H9 (cell line): ENCODE measurements around the gene ADM. TPM values are rescaled to one million over a fixed set of nuclear protein-coding genes. Genes with fewer than 3 reads are reported as not detected.
A peak's percentile ranks its signal among the peaks of the same experiment; 100 is the strongest.

Experiments
- DNase-seq: peaks from one replicate; pipeline ENCODE4 v3.0.0-alpha.2; 2017
- H2AFZ ChIP-seq: one replicate; pipeline ENCODE4 v1.6.1; 2013; ENCODE audit warnings: mild to moderate bottlenecking, low read length, control low read depth, moderate library complexity
- H2AK5ac ChIP-seq: 2 replicates; pipeline ENCODE4 v1.6.1; 2013; ENCODE audit warnings: low read length, control low read depth, mixed read lengths; ENCODE audit not compliant: insufficient read length
- H2BK120ac ChIP-seq: one replicate; pipeline ENCODE4 v1.6.1; 2013; ENCODE audit warnings: low read depth, mild to moderate bottlenecking, low read length, control low read depth, inconsistent platforms; ENCODE audit not compliant: poor library complexity, severe bottlenecking
- H2BK12ac ChIP-seq: 2 replicates; pipeline ENCODE4 v1.6.1; 2013; ENCODE audit warnings: low read length, control low read depth, mixed read lengths, low read depth; ENCODE audit not compliant: insufficient read length
- H2BK15ac ChIP-seq: 2 replicates; pipeline ENCODE4 v1.6.1; 2013; ENCODE audit warnings: low read depth, low read length, control low read depth
- H2BK20ac ChIP-seq: one replicate; pipeline ENCODE4 v1.6.1; 2013; ENCODE audit warnings: low read depth, mild to moderate bottlenecking, low read length, control low read depth, inconsistent platforms; ENCODE audit not compliant: poor library complexity, severe bottlenecking
- H2BK5ac ChIP-seq: 2 replicates; pipeline ENCODE4 v1.6.1; 2013; ENCODE audit warnings: low read length, control low read depth, mixed read lengths; ENCODE audit not compliant: insufficient read length
- H3K14ac ChIP-seq: 2 replicates; pipeline ENCODE4 v1.6.1; 2013; ENCODE audit warnings: low read length, control low read depth; ENCODE audit not compliant: insufficient read depth
- H3K18ac ChIP-seq: 2 replicates; pipeline ENCODE4 v1.6.1; 2013; ENCODE audit warnings: low read depth, mild to moderate bottlenecking, mixed read lengths, low read length, control low read depth; ENCODE audit not compliant: insufficient read length
- H3K23ac ChIP-seq: 2 replicates; pipeline ENCODE4 v1.6.1; 2013; ENCODE audit warnings: low read length, control low read depth, mixed read lengths, low read depth; ENCODE audit not compliant: insufficient read length
- H3K23me2 ChIP-seq: 2 replicates; pipeline ENCODE4 v1.6.1; 2013; ENCODE audit warnings: low read depth, mild to moderate bottlenecking, mixed read lengths, low read length, control low read depth; ENCODE audit not compliant: insufficient read length, poor library complexity, severe bottlenecking
- H3K27ac ChIP-seq: 2 replicates; pipeline ENCODE4 v1.5.1; 2013; ENCODE audit warnings: low read length, control low read depth, mixed read lengths, low read depth; ENCODE audit not compliant: insufficient read length
- H3K27me3 ChIP-seq: 2 replicates; pipeline ENCODE4 v1.6.1; 2013; ENCODE audit warnings: low read length, control low read depth, inconsistent platforms; ENCODE audit not compliant: insufficient read depth
- H3K4ac ChIP-seq: 2 replicates; pipeline ENCODE4 v1.6.1; 2013; ENCODE audit warnings: low read depth, mild to moderate bottlenecking, control low read depth, inconsistent platforms, low read length, moderate library complexity
- H3K4me1 ChIP-seq: 2 replicates; pipeline ENCODE4 v1.6.1; 2013; ENCODE audit warnings: low read length, control low read depth, inconsistent platforms; ENCODE audit not compliant: insufficient read depth
- H3K4me2 ChIP-seq: 2 replicates; pipeline ENCODE4 v1.6.1; 2013; ENCODE audit warnings: low read length, control low read depth, mixed read lengths; ENCODE audit not compliant: insufficient read length, insufficient read depth
- H3K56ac ChIP-seq: 2 replicates; pipeline ENCODE4 v1.6.1; 2013; ENCODE audit warnings: low read depth, mild to moderate bottlenecking, mixed read lengths, low read length, control low read depth; ENCODE audit not compliant: insufficient read length
- H3K79me1 ChIP-seq: 2 replicates; pipeline ENCODE4 v1.6.1; 2013; ENCODE audit warnings: low read depth, mild to moderate bottlenecking, moderate library complexity, low read length, control low read depth, inconsistent platforms; ENCODE audit not compliant: insufficient read depth, poor library complexity, severe bottlenecking
- H3K79me2 ChIP-seq: 2 replicates; pipeline ENCODE4 v1.6.1; 2013; ENCODE audit warnings: low read length, control low read depth, inconsistent platforms; ENCODE audit not compliant: insufficient read depth
- H3K9ac ChIP-seq: 2 replicates; pipeline ENCODE4 v1.6.1; 2013; ENCODE audit warnings: low read length, control low read depth, mixed read lengths; ENCODE audit not compliant: insufficient read length; ENCODE audit errors: extremely low read depth
- H3K9me3 ChIP-seq: one replicate; pipeline ENCODE4 v1.6.1; 2013; ENCODE audit warnings: low read depth, low read length, inconsistent platforms; ENCODE audit not compliant: control insufficient read depth
- H3T11ph ChIP-seq: one replicate; pipeline ENCODE4 v1.6.1; 2013; ENCODE audit warnings: mild to moderate bottlenecking, low read length, control low read depth, inconsistent platforms
- H4K20me1 ChIP-seq: one replicate; pipeline ENCODE4 v1.6.1; 2013; ENCODE audit not compliant: control insufficient read depth, insufficient read length, insufficient read depth
- H4K5ac ChIP-seq: 2 replicates; pipeline ENCODE4 v1.6.1; 2013; ENCODE audit warnings: low read depth, mild to moderate bottlenecking, mixed read lengths, low read length, control low read depth; ENCODE audit not compliant: insufficient read length
- H4K8ac ChIP-seq: replicated peaks from 2 replicates; pipeline ENCODE4 v1.6.1; 2013; ENCODE audit warnings: low read length, control low read depth, mixed read lengths, low read depth; ENCODE audit not compliant: insufficient read length
- H4K91ac ChIP-seq: 2 replicates; pipeline ENCODE4 v1.6.1; 2013; ENCODE audit warnings: low read depth, mild to moderate bottlenecking, moderate library complexity, mixed read lengths, low read length, control low read depth; ENCODE audit not compliant: insufficient read length
- H3K27ac Mint-ChIP-seq, 3 experiments: 2 replicates in 2 of 3; 3 replicates in 1 of 3; pipeline ENCODE4 v1.8.0; 2020 to 2021; ENCODE audit warnings: mixed read lengths in 3 of 3, mild to moderate bottlenecking in 1 of 3, moderate library complexity in 1 of 3
- H3K27me3 Mint-ChIP-seq: 2 replicates; pipeline ENCODE4 v1.8.0; 2021; ENCODE audit warnings: low read depth, mild to moderate bottlenecking, moderate library complexity, mixed read lengths
- H3K36me3 Mint-ChIP-seq, 3 experiments: 2 replicates in 2 of 3; 3 replicates in 1 of 3; pipeline ENCODE4 v1.8.0; 2020 to 2021; ENCODE audit warnings: low read depth in 3 of 3, mixed read lengths in 3 of 3; ENCODE audit not compliant: insufficient read depth in 1 of 3
- H3K4me1 Mint-ChIP-seq, 2 experiments: 2 replicates each; pipeline ENCODE4 v1.8.0; 2020; ENCODE audit warnings: mixed read lengths in 2 of 2
- H3K4me3 Mint-ChIP-seq, 2 experiments: 2 replicates in 1 of 2; 3 replicates in 1 of 2; pipeline ENCODE4 v1.8.0; 2020 to 2021; ENCODE audit warnings: mild to moderate bottlenecking in 2 of 2, mixed read lengths in 2 of 2, moderate library complexity in 1 of 2
- H3K9me3 Mint-ChIP-seq, 2 experiments: 2 replicates in 1 of 2; 3 replicates in 1 of 2; pipeline ENCODE4 v1.8.0; 2020; ENCODE audit warnings: mild to moderate bottlenecking in 2 of 2, mixed read lengths in 2 of 2, moderate library complexity in 1 of 2
- CTCF ChIP-seq: fragments of 200-600 bp; sonication (generic); conservative IDR thresholded peaks from 3 replicates; pipeline ENCODE4 v1.8.0; 2021; ENCODE audit warnings: antibody characterized with exemption, mild to moderate bottlenecking
- WGBS: extraction: QIAGEN DNeasy Blood & Tissue Kit; methylation state at CpG from one replicate; pipeline ENCODE4 v1.1.7; 2013; ENCODE audit warnings: missing lambda C conversion rate, low lambda C conversion rate, mixed read lengths; ENCODE audit not compliant: insufficient read length; ENCODE audit errors: extremely low coverage; 5-methylcytosine and 5-hydroxymethylcytosine counted together
- total RNA-seq: library from RNA; stranded (reverse); gene quantifications from 2 replicates; pipeline ENCODE4 v1.2.1, GENCODE V29; 2021

The ADM gene
- total RNA-seq, 1 experiment from 2014 or later: 99.1 TPM

- Histone ChIP-seq H2AK5ac (no peak overlapping the region), H4K8ac (no peak overlapping the region), H3K4me1 (peaks cover 6% of the 10 kb centered on the region; the same call in 1 of the 2 replicates), H3K79me1 (no peaks in the 10 kb centered on the region), H3K4me2 (no peak overlapping the region), H3K23me2 (no peaks in the 10 kb centered on the region), H2BK12ac (no peak overlapping the region), H3K27ac (no peak overlapping the region), H4K5ac (no peak overlapping the region), H2AFZ (no peak overlapping the region), H3K23ac (no peak overlapping the region), H3K27me3 (no peaks in the 10 kb centered on the region), H3T11ph (no peak overlapping the region), H3K4ac (no peak overlapping the region), H2BK120ac (no peak overlapping the region), H3K9me3 (no peaks in the 10 kb centered on the region), H3K79me2 (no peaks in the 10 kb centered on the region), H4K91ac (no peak overlapping the region), H4K20me1 (no peaks in the 10 kb centered on the region), H3K18ac (no peak overlapping the region), H3K56ac (no peak overlapping the region), H2BK5ac (no peak overlapping the region), H3K9ac (no peak overlapping the region), H2BK20ac (no peak overlapping the region), H3K14ac (no peak overlapping the region), H2BK15ac (no peak overlapping the region)
- no peaks in the 10 kb centered on the region for H3K9me3 Mint-ChIP-seq
- peak overlapping the region in 2 of 3 experiments; percentile 10 to 74; a peak in 3 of 7 replicates for H3K27ac Mint-ChIP-seq
- H3K4me1 Mint-ChIP-seq: peaks cover 42 to 45% of the 10 kb centered on the region in 2 experiments
- no peak for TF ChIP-seq CTCF
- no CpG with 5 or more reads among the region's 5 CpGs for WGBS
- H3K36me3 Mint-ChIP-seq: no peaks in the 10 kb centered on the region
- DNase-seq: no peak
- no peak overlapping the region for H3K4me3 Mint-ChIP-seq
- H3K27me3 Mint-ChIP-seq: no peaks in the 10 kb centered on the region
Observed at GRCh38 chr11:10317776-10318526, 13.1 kb downstream of the ADM start.
